K562 (cell line): ENCODE measurements around the gene CLSTN2. TPM values are rescaled to one million over a fixed set of nuclear protein-coding genes. Genes with fewer than 3 reads are reported as not detected.

Experiments used
- ATAC-seq: fragments of 200-7000 bp; cut with Tn5 transposase; 3 replicates; pipeline ENCODE4 v1.9.1; 2020; ENCODE audit warnings: moderate library complexity
- BruUV-seq: library from RNA; stranded (reverse); fragments of 400-500 nt; replicated peaks from 2 replicates; lab custom pipeline; 2021; lab: Mats Ljungman, UMichigan
- CTCF ChIA-PET: fragments of 300-600 bp; formaldehyde crosslinking; extraction: SDS; loops from one replicate; lab custom pipeline; 2021; ENCODE audit warnings: low intra/inter-chr PET ratio; lab: Yijun Ruan, JAX
- POLR2A ChIA-PET: fragments of 300-600, 350-650 bp; sonication (Branson Sonifier 250); formaldehyde crosslinking; extraction: SDS; loops from one replicate; lab custom pipeline; 2021; ENCODE audit warnings: antibody characterized with exemption, inconsistent platforms; lab: Yijun Ruan, JAX
- DNase-seq, 4 experiments: peaks; one replicate each; pipeline versions ENCODE4 v3.0.0 to v3.0.0-alpha.2; 2011 to 2018; ENCODE audit warnings: low spot score in 3 of 4, mixed read lengths in 3 of 4; ENCODE audit errors: extremely low read depth in 1 of 4
- FAIRE-seq: peaks from 2 replicates; lab custom pipeline; 2011; peaks lifted over from hg19 to GRCh38; lab: Jason Lieb, UNC
- H2AFZ ChIP-seq: 2 replicates; pipeline ENCODE4 v1.6.0; 2011; ENCODE audit warnings: low read depth, low read length, control low read depth, inconsistent platforms
- H3K27ac ChIP-seq: fragments of 200-600 bp; 3 replicates; pipeline ENCODE4 v1.8.0; 2011; ENCODE audit warnings: low read depth, mild to moderate bottlenecking, control low read depth, inconsistent platforms, low read length, moderate library complexity, mixed read lengths; ENCODE audit errors: extremely low read depth
- H3K27me3 ChIP-seq, 2 experiments: fragments of 300-600 bp in 1 of 2; 2 replicates in 1 of 2; 3 replicates in 1 of 2; pipeline versions ENCODE4 v1.6.0 to v1.8.0; 2011; ENCODE audit warnings: inconsistent platforms in 2 of 2, low read length in 2 of 2, mild to moderate bottlenecking in 1 of 2, mixed read lengths in 1 of 2, moderate library complexity in 1 of 2; ENCODE audit not compliant: control insufficient read depth in 2 of 2, insufficient read depth in 2 of 2
- H3K36me3 ChIP-seq: fragments of 300-600 bp; 3 replicates; pipeline ENCODE4 v1.8.0; 2011; ENCODE audit warnings: mild to moderate bottlenecking, low read length, inconsistent platforms; ENCODE audit not compliant: control insufficient read depth, insufficient read depth
- H3K4me1 ChIP-seq, 2 experiments: fragments of 200-600 bp in 1 of 2; replicated peaks in 1 of 2; 2 replicates in 1 of 2; 3 replicates in 1 of 2; pipeline versions ENCODE4 v1.5.1 to v1.8.0; 2011; ENCODE audit warnings: inconsistent platforms in 2 of 2, low read length in 2 of 2, mild to moderate bottlenecking in 1 of 2, mixed read lengths in 1 of 2, moderate library complexity in 1 of 2; ENCODE audit not compliant: control insufficient read depth in 2 of 2, insufficient read depth in 2 of 2
- H3K4me2 ChIP-seq: 2 replicates; pipeline ENCODE4 v1.6.1; 2011; ENCODE audit warnings: low read length, control low read depth, inconsistent platforms, mixed read lengths; ENCODE audit not compliant: insufficient read depth
- H3K4me3 ChIP-seq: fragments of 200-600 bp; sonication (generic), shearing (Covaris generic); 2 replicates; pipeline ENCODE4 v1.5.1; 2016; ENCODE audit warnings: control low read depth, inconsistent platforms
- H3K79me2 ChIP-seq: fragments of 200-600 bp; 3 replicates; pipeline ENCODE4 v1.8.0; 2011; ENCODE audit warnings: low read length, inconsistent platforms; ENCODE audit not compliant: control insufficient read depth, insufficient read depth
- H3K9ac ChIP-seq, 2 experiments: 2 replicates each; pipeline versions ENCODE4 v1.6.0 to v1.6.1; 2011; ENCODE audit warnings: low read depth in 2 of 2, low read length in 2 of 2, control low read depth in 1 of 2, inconsistent platforms in 1 of 2, mild to moderate bottlenecking in 1 of 2, mixed read lengths in 1 of 2; ENCODE audit not compliant: insufficient read depth in 1 of 2
- H3K9me1 ChIP-seq: one replicate; pipeline ENCODE4 v1.6.0; 2011; ENCODE audit warnings: inconsistent platforms, mild to moderate bottlenecking, low read length, moderate library complexity; ENCODE audit not compliant: control insufficient read depth, insufficient read depth
- H3K9me3 ChIP-seq: replicated peaks from 2 replicates; pipeline ENCODE4 v1.5.1; 2011; ENCODE audit warnings: low read depth, low read length, inconsistent platforms; ENCODE audit not compliant: control insufficient read depth, insufficient read depth
- H4K20me1 ChIP-seq: replicated peaks from 2 replicates; pipeline ENCODE4 v1.6.1; 2011; ENCODE audit warnings: low read length, inconsistent platforms, mixed read lengths; ENCODE audit not compliant: control insufficient read depth, insufficient read depth
- BRD9 ChIP-seq: fragments of 450-650 bp; IDR thresholded peaks from 2 replicates; pipeline ENCODE4 v1.6.1; 2018; ENCODE audit warnings: low read depth; ENCODE audit not compliant: partially characterized antibody
- EP400 ChIP-seq: fragments of 450-650 bp; IDR thresholded peaks from 2 replicates; pipeline ENCODE4 v1.6.1; 2017; ENCODE audit warnings: antibody characterized with exemption, mild to moderate bottlenecking, moderate library complexity
- KAT8 ChIP-seq: fragments of 450-650 bp; IDR thresholded peaks from 2 replicates; pipeline ENCODE4 v1.6.1; 2016; ENCODE audit warnings: low read depth, mild to moderate bottlenecking
- KLF10 ChIP-seq: fragments of 250-450 bp; sonication (Bioruptor Pico); IDR thresholded peaks from 2 replicates; pipeline ENCODE4 v1.6.1; 2021; ENCODE audit warnings: matching md5 sums
- PBX2 ChIP-seq, 2 experiments: IDR thresholded peaks in 1 of 2; conservative IDR thresholded peaks in 1 of 2; 2 replicates each; pipeline ENCODE4 v1.6.1; 2016; ENCODE audit warnings: low read depth in 2 of 2, mild to moderate bottlenecking in 1 of 2, missing compliant biosample characterization in 1 of 2, missing genetic modification characterization in 1 of 2, moderate library complexity in 1 of 2
- TSC22D4 ChIP-seq: fragments of 450-650 bp; IDR thresholded peaks from 2 replicates; pipeline ENCODE4 v1.6.1; 2016; ENCODE audit warnings: missing genetic modification characterization, missing biosample characterization, control low read depth
- ZNF324 ChIP-seq: fragments of 250-450 bp; sonication (Bioruptor Pico); IDR thresholded peaks from 2 replicates; pipeline ENCODE4 v1.4.0; 2020; ENCODE audit warnings: mild to moderate bottlenecking
- ZNF717 ChIP-seq: fragments of 250-450 bp; sonication (Bioruptor Pico); IDR thresholded peaks from 2 replicates; pipeline ENCODE4 v1.5.0; 2021
- ZNF766 ChIP-seq: fragments of 200-800 bp; sonication (Bioruptor generic); conservative IDR thresholded peaks from 2 replicates; pipeline ENCODE4 v1.6.1; 2016; ENCODE audit warnings: missing genetic modification characterization, missing compliant biosample characterization
- whole genome bisulfite sequencing: fragments of 100-300 bp; shearing (Covaris generic); methylation state at CpG from one replicate; pipeline ENCODE4 v1.1.6; 2016; ENCODE audit warnings: low coverage, mixed read lengths; ENCODE audit not compliant: insufficient coverage; ENCODE audit errors: missing lambda C conversion rate; 5-methylcytosine and 5-hydroxymethylcytosine counted together
- in situ Hi-C: fragments of 300-500 bp; cut with MboI; formaldehyde crosslinking; loops from 4 replicates; pipeline ENCODE4 v1.15.0; 2018; ENCODE audit warnings: inconsistent platforms, mixed read lengths
- intact Hi-C: fragments of 100-400 bp; cut with micrococcal nuclease; formaldehyde crosslinking; loops from 2 replicates; pipeline ENCODE4 v1.14.2; 2022
- polyA plus RNA-seq, 8 experiments: library from polyadenylated mRNA; depleted of rRNA in 4 of 8; stranded (reverse) in 5 of 8; unstranded in 3 of 8; fragments of >200 nt; fragmentation: Nextera tagmentation in 2 of 8; fragmentation: Illumina TruSeq in 1 of 8; extraction: Ambion mirVana in 2 of 8; extraction: Trizol in 1 of 8; gene quantifications; 2 replicates each; pipeline versions ENCODE4 v1.2.1 to v1.2.3, GENCODE V29; 2011 to 2014; ENCODE audit warnings: inconsistent platforms in 1 of 8, missing spikeins in 1 of 8
- total RNA-seq, 7 experiments: library from RNA; depleted of rRNA in 6 of 7; stranded (reverse); fragments of >200 nt in 6 of 7; fragmentation: Illumina TruSeq in 2 of 7; extraction: Trizol in 2 of 7; gene quantifications; 2 replicates each; pipeline versions ENCODE4 v1.2.1 to v1.2.3, GENCODE V29; 2011 to 2021; ENCODE audit warnings: low replicate concordance in 1 of 7
- TF ChIP-seq, protein P1 (sequence below): fragments of 250-450 bp; sonication (Bioruptor Pico); IDR thresholded peaks from 2 replicates; pipeline ENCODE4 v1.9.0; 2021; ENCODE audit warnings: mild to moderate bottlenecking
- TF ChIP-seq, protein P2 (sequence below): fragments of 250-450 bp; sonication (Bioruptor Pico); IDR thresholded peaks from 2 replicates; pipeline ENCODE4 v1.5.0; 2022; ENCODE audit warnings: mild to moderate bottlenecking

CLSTN2 gene
- total and polyA plus RNA-seq, 9 of the 15 experiments (the other 6 are each of a cell fraction or from before 2014, with no cell fraction given), result 0.02 to 0.04 (median 0.04) TPM; not detected in 6

DNA sequence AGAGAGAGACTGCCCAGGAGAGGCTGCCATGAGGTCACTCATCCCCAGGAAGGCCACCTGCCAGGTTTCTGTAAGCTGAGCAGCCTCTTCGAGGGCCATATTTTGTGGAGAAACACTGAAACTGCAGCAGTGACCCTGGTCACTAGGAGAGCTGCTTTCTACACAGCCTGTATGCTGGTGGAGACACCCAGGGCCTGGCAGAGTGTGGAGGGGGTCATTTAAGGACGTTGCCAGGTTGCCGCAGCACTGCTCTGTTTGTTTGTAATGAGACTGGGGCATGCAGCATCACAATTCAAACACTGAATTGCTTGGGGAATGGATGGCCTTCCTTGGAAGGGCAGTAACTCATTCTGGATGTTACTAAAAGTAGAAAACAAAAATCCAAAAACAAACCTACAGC is 638.0 kb downstream of the CLSTN2 start:
- no TSS peak for BruUV-seq
- intact Hi-C loops, result no loop called here
- Histone ChIP-seq H2AFZ (no peak overlapping the region), H3K27ac (no peak overlapping the region), H3K27me3 (no peaks in the 10 kb centered on the region; a peak in 1 of 5 replicates), H3K36me3 (no peaks in the 10 kb centered on the region), H3K4me1 (no peaks in the 10 kb centered on the region), H3K9me1 (no peaks in the 10 kb centered on the region), H3K9me3 (no peaks in the 10 kb centered on the region), H3K4me3 (no peak overlapping the region), H3K79me2 (no peaks in the 10 kb centered on the region), H3K4me2 (no peak overlapping the region), H4K20me1 (no peaks in the 10 kb centered on the region), H3K9ac (no peak overlapping the region)
- no peak for FAIRE-seq
- ChIA-PET POLR2A (no interaction called here), CTCF (no interaction called here)
- in situ Hi-C loops, result no loop called here
- DNase-seq, result no peak
- no peak for ATAC-seq
- 0% methylated on average over 3 of the region's 3 CpGs for WGBS
- TF ChIP-seq EP400, result no peak
- TF ChIP-seq KLF10 (CRISPR knock-in tag), result no peak
- TF ChIP-seq KAT8, result no peak

- Histone ChIP-seq H4K20me1 (no peaks in the 10 kb centered on the region), H3K9ac (no peak overlapping the region), H3K4me3 (no peak overlapping the region), H3K27ac (no peak overlapping the region), H3K79me2 (no peaks in the 10 kb centered on the region), H2AFZ (no peak overlapping the region), H3K4me1 (no peaks in the 10 kb centered on the region), H3K4me2 (no peak overlapping the region), H3K9me3 (no peaks in the 10 kb centered on the region), H3K27me3 (no peaks in the 10 kb centered on the region; a peak in 1 of 5 replicates), H3K9me1 (no peaks in the 10 kb centered on the region), H3K36me3 (no peaks in the 10 kb centered on the region)
- ChIA-PET CTCF (no interaction called here), POLR2A (interaction anchor here (1.2 kb wide), 1 partner anchor 20 kb away, joined by 3 read pairs; no protein-coding TSS in a partner anchor)
- no TSS peak for BruUV-seq
- WGBS, result 0% methylated on average over 5 of the region's 5 CpGs
- intact Hi-C loops (no loop called here), in situ Hi-C loops (no loop called here)
- no peak for ATAC-seq
- DNase-seq, result no peak
- FAIRE-seq, result no peak
- TF ChIP-seq, protein P1, sequence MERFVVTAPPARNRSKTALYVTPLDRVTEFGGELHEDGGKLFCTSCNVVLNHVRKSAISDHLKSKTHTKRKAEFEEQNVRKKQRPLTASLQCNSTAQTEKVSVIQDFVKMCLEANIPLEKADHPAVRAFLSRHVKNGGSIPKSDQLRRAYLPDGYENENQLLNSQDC (CRISPR knock-in tag), result no peak
- TF ChIP-seq, protein P2, sequence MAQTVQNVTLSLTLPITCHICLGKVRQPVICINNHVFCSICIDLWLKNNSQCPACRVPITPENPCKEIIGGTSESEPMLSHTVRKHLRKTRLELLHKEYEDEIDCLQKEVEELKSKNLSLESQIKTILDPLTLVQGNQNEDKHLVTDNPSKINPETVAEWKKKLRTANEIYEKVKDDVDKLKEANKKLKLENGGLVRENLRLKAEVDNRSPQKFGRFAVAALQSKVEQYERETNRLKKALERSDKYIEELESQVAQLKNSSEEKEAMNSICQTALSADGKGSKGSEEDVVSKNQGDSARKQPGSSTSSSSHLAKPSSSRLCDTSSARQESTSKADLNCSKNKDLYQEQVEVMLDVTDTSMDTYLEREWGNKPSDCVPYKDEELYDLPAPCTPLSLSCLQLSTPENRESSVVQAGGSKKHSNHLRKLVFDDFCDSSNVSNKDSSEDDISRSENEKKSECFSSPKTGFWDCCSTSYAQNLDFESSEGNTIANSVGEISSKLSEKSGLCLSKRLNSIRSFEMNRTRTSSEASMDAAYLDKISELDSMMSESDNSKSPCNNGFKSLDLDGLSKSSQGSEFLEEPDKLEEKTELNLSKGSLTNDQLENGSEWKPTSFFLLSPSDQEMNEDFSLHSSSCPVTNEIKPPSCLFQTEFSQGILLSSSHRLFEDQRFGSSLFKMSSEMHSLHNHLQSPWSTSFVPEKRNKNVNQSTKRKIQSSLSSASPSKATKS (CRISPR knock-in tag), result no peak
- TF ChIP-seq BRD9, result no peak
- no peak for TF ChIP-seq ZNF717 (CRISPR knock-in tag)
- TF ChIP-seq PBX2 (CRISPR knock-in tag; IDR thresholded peaks at IDR 0.05; ENCODE audit: low read depth), result no peak
- no peak for TF ChIP-seq PBX2 (tag; conservative IDR thresholded peaks at IDR 0.05; ENCODE audit: low read depth)
- TF ChIP-seq ZNF324 (CRISPR knock-in tag), result no peak
- TF ChIP-seq ZNF766, result no peak
- no peak for TF ChIP-seq TSC22D4
These were observed 639.4 kb downstream of the CLSTN2 start for GRCh38 chr3:140574375-140574774.
